Stimulated activated CD4-positive, alpha-beta T cell treated with anti-CD3 and anti-CD28 coated beads, Interleukin-4, amount 100 ng/mL, for 24 hours (primary cell): ENCODE measurements around the gene ALDH1A1.

Experiments
- DNase-seq: peaks from one replicate; pipeline ENCODE4 v3.0.0-alpha.2; 2020

The ALDH1A1 gene

GRCh38 chr9:72937545-72937944 lies 15.3 kb downstream of the ALDH1A1 start:
- DNase-seq, result no peak

GRCh38 chr9:72936679-72937078 lies 16.2 kb downstream of the ALDH1A1 start:
- DNase-seq, result no peak

GRCh38 chr9:72936266-72936665 lies 16.6 kb downstream of the ALDH1A1 start:
- DNase-seq, result no peak

- no peak for DNase-seq
These were observed 17.3 kb downstream of the ALDH1A1 start for GRCh38 chr9:72935595-72935994.

- no peak for DNase-seq
These were observed 18.9 kb downstream of the ALDH1A1 start for GRCh38 chr9:72933730-72934665.

- DNase-seq, result no peak
These were observed 20.2 kb downstream of the ALDH1A1 start for GRCh38 chr9:72932619-72933018.

- DNase-seq, result no peak
These were observed 21.0 kb downstream of the ALDH1A1 start for GRCh38 chr9:72931897-72932296.

GRCh38 chr9:72931437-72931836 lies 21.4 kb downstream of the ALDH1A1 start:
- no peak for DNase-seq

- no peak for DNase-seq
These were observed 22.0 kb downstream of the ALDH1A1 start for GRCh38 chr9:72930828-72931227.

- DNase-seq, result no peak
These were observed 23.3 kb downstream of the ALDH1A1 start for GRCh38 chr9:72929542-72929941.

GRCh38 chr9:72928042-72928507 lies 24.8 kb downstream of the ALDH1A1 start:
- no peak for DNase-seq

GRCh38 chr9:72926506-72926905 lies 26.3 kb downstream of the ALDH1A1 start:
- DNase-seq, result no peak

- DNase-seq, result no peak
These were observed 27.0 kb downstream of the ALDH1A1 start for GRCh38 chr9:72925891-72926290.

GRCh38 chr9:72925126-72925789 lies 27.6 kb downstream of the ALDH1A1 start:
- DNase-seq, result no peak

- DNase-seq, result no peak
These were observed 28.6 kb downstream of the ALDH1A1 start for GRCh38 chr9:72924154-72924790.

GRCh38 chr9:72923077-72923476 lies 29.8 kb downstream of the ALDH1A1 start:
- no peak for DNase-seq

GRCh38 chr9:72921888-72922654 lies 30.8 kb downstream of the ALDH1A1 start:
- no peak for DNase-seq

- no peak for DNase-seq
These were observed 33.5 kb downstream of the ALDH1A1 start for GRCh38 chr9:72919246-72919945.

- no peak for DNase-seq
These were observed 34.9 kb downstream of the ALDH1A1 start for GRCh38 chr9:72917892-72918509.

- no peak for DNase-seq
These were observed 37.2 kb downstream of the ALDH1A1 start for GRCh38 chr9:72915659-72916058.

GRCh38 chr9:72914750-72915149 lies 38.1 kb downstream of the ALDH1A1 start:
- no peak for DNase-seq
